Measurements from ENCODE around the gene SYT8. TPM values are rescaled to one million over a fixed set of nuclear protein-coding genes. Genes with fewer than 3 reads are reported as not detected.
"Not testable (repeated sequence)": the region's sequence is repeated elsewhere in the genome, so short reads cannot be mapped to it uniquely, and the experiment has no call there.

SYT8 gene
- total RNA-seq, 1 donor: not detected

- TF ChIP-seq CTCF (IDR thresholded peaks at IDR 0.05; ENCODE audit: insufficient read depth, low read depth, low read length): no peak
- DNase-seq (ENCODE audit: low read depth): no peak
- H3K4me3 ChIP-seq (ENCODE audit: low read depth, low read length): no peak overlapping the region
Observed at GRCh38 chr11:1810761-1811160, 24.0 kb upstream of the SYT8 start.

- H3K4me3 ChIP-seq (ENCODE audit: low read depth, low read length): no peak overlapping the region
- no peak for TF ChIP-seq CTCF (IDR thresholded peaks at IDR 0.05; ENCODE audit: insufficient read depth, low read depth, low read length)
- DNase-seq (ENCODE audit: low read depth): no peak
Observed at GRCh38 chr11:1812274-1812673, 22.5 kb upstream of the SYT8 start.

GRCh38 chr11:1812801-1813200, 22.0 kb upstream of the SYT8 start:
- no peak for DNase-seq (ENCODE audit: low read depth)
- H3K4me3 ChIP-seq (ENCODE audit: low read depth, low read length): no peak overlapping the region
- no peak for TF ChIP-seq CTCF (IDR thresholded peaks at IDR 0.05; ENCODE audit: insufficient read depth, low read depth, low read length)

GRCh38 chr11:1813356-1813755, 21.4 kb upstream of the SYT8 start:
- DNase-seq (ENCODE audit: low read depth); H3K4me3 ChIP-seq (ENCODE audit: low read depth, low read length): not testable (repeated sequence)

GRCh38 chr11:1814691-1815090, 20.1 kb upstream of the SYT8 start:
- TF ChIP-seq CTCF (IDR thresholded peaks at IDR 0.05; ENCODE audit: insufficient read depth, low read depth, low read length): no peak
- H3K4me3 ChIP-seq (ENCODE audit: low read depth, low read length): no peak overlapping the region
- DNase-seq (ENCODE audit: low read depth): no peak

GRCh38 chr11:1815311-1815710, 19.5 kb upstream of the SYT8 start:
- no peak overlapping the region for H3K4me3 ChIP-seq (ENCODE audit: low read depth, low read length)
- no peak for TF ChIP-seq CTCF (IDR thresholded peaks at IDR 0.05; ENCODE audit: insufficient read depth, low read depth, low read length)
- DNase-seq (ENCODE audit: low read depth): no peak

- DNase-seq (ENCODE audit: low read depth): no peak
- H3K4me3 ChIP-seq (ENCODE audit: low read depth, low read length): no peak overlapping the region
- TF ChIP-seq CTCF (IDR thresholded peaks at IDR 0.05; ENCODE audit: insufficient read depth, low read depth, low read length): no peak
Observed at GRCh38 chr11:1815751-1816150, 19.0 kb upstream of the SYT8 start.
